Loucy (cell line): ENCODE measurements around the gene THEM4.

Experiments used
- H2AFZ ChIP-seq: fragments of 200-600 bp; sonication (generic); 2 replicates; pipeline ENCODE4 v1.6.0; 2016; ENCODE audit warnings: antibody characterized with exemption, mild to moderate bottlenecking, low read length, moderate library complexity
- H3F3A ChIP-seq: fragments of 200-600 bp; 2 replicates; pipeline ENCODE4 v1.6.0; 2016; ENCODE audit warnings: antibody characterized with exemption, low read depth, mild to moderate bottlenecking
- H3K27me3 ChIP-seq: fragments of 200-600 bp; sonication (generic); 2 replicates; pipeline ENCODE4 v1.6.1; 2014; ENCODE audit warnings: low read length, mild to moderate bottlenecking; ENCODE audit not compliant: insufficient read depth, poor library complexity, severe bottlenecking
- H3K36me3 ChIP-seq: fragments of 200-600 bp; sonication (generic); 2 replicates; pipeline ENCODE4 v1.6.1; 2016; ENCODE audit warnings: low read length; ENCODE audit not compliant: insufficient read depth
- H3K4me1 ChIP-seq: fragments of 200-600 bp; sonication (generic); 2 replicates; pipeline ENCODE4 v1.5.1; 2014; ENCODE audit warnings: low read length, mild to moderate bottlenecking; ENCODE audit not compliant: insufficient read depth, poor library complexity, severe bottlenecking
- H3K4me2 ChIP-seq: fragments of 200-600 bp; sonication (generic); 2 replicates; pipeline ENCODE4 v1.6.0; 2014; ENCODE audit warnings: antibody characterized with exemption, low read length, low read depth, mild to moderate bottlenecking; ENCODE audit not compliant: poor library complexity, severe bottlenecking
- H3K4me3 ChIP-seq: fragments of 200-600 bp; sonication (generic); 2 replicates; pipeline ENCODE4 v1.5.1; 2014; ENCODE audit warnings: low read length, mild to moderate bottlenecking, mixed read lengths; ENCODE audit not compliant: poor library complexity, severe bottlenecking
- H3K79me2 ChIP-seq: fragments of 200-600 bp; sonication (generic); 2 replicates; pipeline ENCODE4 v1.6.1; 2014; ENCODE audit warnings: low read length; ENCODE audit not compliant: insufficient read depth
- H3K9ac ChIP-seq: fragments of 200-600 bp; sonication (generic); 2 replicates; pipeline ENCODE4 v1.6.0; 2014; ENCODE audit warnings: mild to moderate bottlenecking, low read depth, low read length, moderate library complexity; ENCODE audit not compliant: poor library complexity, severe bottlenecking
- H3K9me2 ChIP-seq: fragments of 200-600 bp; sonication (generic); replicated peaks from 2 replicates; pipeline ENCODE4 v1.6.1; 2016; ENCODE audit warnings: low read depth, low read length, mixed read lengths
- H3K9me3 ChIP-seq: fragments of 200-600 bp; sonication (generic); 2 replicates; pipeline ENCODE4 v1.6.1; 2014; ENCODE audit warnings: mild to moderate bottlenecking, antibody characterized with exemption, low read length, low read depth; ENCODE audit not compliant: insufficient read depth
- H4K20me1 ChIP-seq: fragments of 200-600 bp; sonication (generic); 2 replicates; pipeline ENCODE4 v1.6.0; 2014; ENCODE audit warnings: antibody characterized with exemption, low read length, mild to moderate bottlenecking; ENCODE audit not compliant: insufficient read depth, poor library complexity, severe bottlenecking
- EZH2phosphoT487 ChIP-seq: fragments of 200-600 bp; IDR thresholded peaks from 2 replicates; pipeline ENCODE4 v1.6.1; 2018; ENCODE audit warnings: antibody characterized with exemption, mild to moderate bottlenecking, moderate library complexity, borderline replicate concordance
- TF ChIP-seq, protein P1 (sequence below): fragments of 200-600 bp; sonication (generic); conservative IDR thresholded peaks from 2 replicates; pipeline ENCODE4 v1.5.1; 2014; ENCODE audit warnings: mild to moderate bottlenecking, antibody characterized with exemption, low read length

THEM4 gene

DNA sequence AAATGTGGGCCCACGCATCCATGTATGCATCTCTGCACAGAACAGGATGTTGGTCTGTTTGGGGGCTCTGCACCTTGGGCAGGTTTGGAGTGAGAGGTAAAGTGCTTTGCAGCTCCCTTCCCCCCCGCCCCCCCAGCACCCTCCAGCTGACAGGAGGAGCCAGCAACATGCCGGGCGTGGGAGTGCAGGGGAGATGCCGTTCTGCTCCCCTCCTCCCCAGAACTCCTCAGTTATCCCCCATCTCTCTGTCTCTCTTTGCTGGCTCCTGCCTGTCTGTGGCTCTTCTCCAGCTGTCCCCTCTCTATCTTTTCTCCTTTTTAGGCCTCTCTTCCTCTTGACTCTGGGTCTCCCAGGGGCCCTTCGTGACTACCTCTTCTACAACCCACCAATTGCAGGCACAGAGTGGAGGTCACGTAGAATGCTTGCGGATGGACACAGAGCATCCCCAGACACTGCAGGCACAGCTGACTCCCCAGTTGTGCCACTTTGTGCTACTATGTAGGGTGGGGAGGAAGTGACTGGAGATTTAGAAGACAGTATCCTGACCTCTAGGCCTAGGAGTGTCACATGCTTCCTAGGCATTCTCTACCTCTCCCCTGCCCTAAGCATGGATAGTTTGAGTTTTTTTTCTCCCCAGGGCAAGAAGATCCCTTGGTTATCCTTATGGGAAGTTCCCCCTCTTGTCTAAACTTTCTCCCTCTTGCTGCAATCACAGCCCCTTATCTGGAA, 76.0 kb downstream of the THEM4 start:
- no peaks in the 10 kb centered on the region for H3K79me2 ChIP-seq
- no peaks in the 10 kb centered on the region for H3K9me2 ChIP-seq
- no peaks in the 10 kb centered on the region for H3K27me3 ChIP-seq
- H3K36me3 ChIP-seq, result no peaks in the 10 kb centered on the region
- H3K9me3 ChIP-seq, result no peaks in the 10 kb centered on the region
- peaks cover 51% of the 10 kb centered on the region for H3K4me1 ChIP-seq
- H4K20me1 ChIP-seq, result no peaks in the 10 kb centered on the region
- H3K4me3 ChIP-seq, result no peak overlapping the region
- H3K4me2 ChIP-seq, result no peak overlapping the region
- peaks cover 9% of the 10 kb centered on the region; the same call in 1 of the 2 replicates for H3F3A ChIP-seq
- TF ChIP-seq, protein P1, sequence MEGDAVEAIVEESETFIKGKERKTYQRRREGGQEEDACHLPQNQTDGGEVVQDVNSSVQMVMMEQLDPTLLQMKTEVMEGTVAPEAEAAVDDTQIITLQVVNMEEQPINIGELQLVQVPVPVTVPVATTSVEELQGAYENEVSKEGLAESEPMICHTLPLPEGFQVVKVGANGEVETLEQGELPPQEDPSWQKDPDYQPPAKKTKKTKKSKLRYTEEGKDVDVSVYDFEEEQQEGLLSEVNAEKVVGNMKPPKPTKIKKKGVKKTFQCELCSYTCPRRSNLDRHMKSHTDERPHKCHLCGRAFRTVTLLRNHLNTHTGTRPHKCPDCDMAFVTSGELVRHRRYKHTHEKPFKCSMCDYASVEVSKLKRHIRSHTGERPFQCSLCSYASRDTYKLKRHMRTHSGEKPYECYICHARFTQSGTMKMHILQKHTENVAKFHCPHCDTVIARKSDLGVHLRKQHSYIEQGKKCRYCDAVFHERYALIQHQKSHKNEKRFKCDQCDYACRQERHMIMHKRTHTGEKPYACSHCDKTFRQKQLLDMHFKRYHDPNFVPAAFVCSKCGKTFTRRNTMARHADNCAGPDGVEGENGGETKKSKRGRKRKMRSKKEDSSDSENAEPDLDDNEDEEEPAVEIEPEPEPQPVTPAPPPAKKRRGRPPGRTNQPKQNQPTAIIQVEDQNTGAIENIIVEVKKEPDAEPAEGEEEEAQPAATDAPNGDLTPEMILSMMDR, result no peak
- no peak for TF ChIP-seq EZH2phosphoT487
- no peak overlapping the region for H3K9ac ChIP-seq
- no peak overlapping the region for H2AFZ ChIP-seq

DNA sequence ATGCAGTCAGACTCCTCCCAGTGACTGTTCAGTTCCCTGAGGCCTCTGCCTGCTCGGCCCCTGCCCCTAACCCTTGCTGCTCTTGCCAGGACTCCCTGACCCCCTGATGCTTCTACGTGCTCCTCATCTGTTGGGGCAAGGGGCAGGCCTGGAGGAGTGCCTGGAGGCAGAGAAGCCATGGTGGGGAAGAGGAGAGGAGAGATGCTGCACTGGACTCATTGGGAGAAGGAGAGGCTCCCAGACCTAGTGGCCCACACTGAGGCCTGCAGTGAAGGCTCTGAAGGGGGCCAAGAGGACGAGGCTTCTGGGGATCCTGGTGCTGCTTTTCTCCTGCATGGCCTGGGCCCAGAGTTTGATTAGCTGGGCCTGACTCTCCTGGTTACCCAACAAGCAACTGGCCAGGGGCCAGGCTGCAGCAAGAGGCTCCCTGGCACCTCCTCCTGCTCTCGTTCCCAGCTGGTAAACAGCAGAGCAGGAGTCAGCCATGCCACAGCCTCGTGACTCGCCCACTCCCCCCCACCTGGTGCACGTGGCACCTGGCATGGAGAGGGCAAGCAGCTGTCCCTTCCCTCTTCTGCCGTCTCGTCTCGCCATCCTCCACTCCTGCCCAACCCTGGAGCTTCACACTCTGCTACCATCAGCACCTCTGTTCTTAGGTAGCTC, 76.9 kb downstream of the THEM4 start:
- Histone ChIP-seq H3F3A (peaks cover 9% of the 10 kb centered on the region; the same call in 1 of the 2 replicates), H3K79me2 (no peaks in the 10 kb centered on the region), H3K4me3 (no peak overlapping the region), H4K20me1 (no peaks in the 10 kb centered on the region), H3K4me1 (peaks cover 55% of the 10 kb centered on the region), H3K4me2 (no peak overlapping the region), H3K9me3 (no peaks in the 10 kb centered on the region), H3K9ac (no peak overlapping the region), H2AFZ (no peak overlapping the region), H3K36me3 (no peaks in the 10 kb centered on the region), H3K27me3 (no peaks in the 10 kb centered on the region), H3K9me2 (no peaks in the 10 kb centered on the region)
- TF ChIP-seq, protein P1, result no peak
- no peak for TF ChIP-seq EZH2phosphoT487

GRCh38 chr1:151831605-151832004, 77.7 kb downstream of the THEM4 start, which contains the start of gene RORC:
RORC (minus strand) TSS chr1:151831802; CDS start chr1:151831764, 38 bp downstream.
- peak within 1 kb of the TSS; percentile 21 for H3K4me3 ChIP-seq
- no peaks in the 10 kb centered on the region for H3K79me2 ChIP-seq
- peaks cover 53% of the 10 kb centered on the region for H3K4me1 ChIP-seq
- TF ChIP-seq, protein P1, result no peak
- no peak for TF ChIP-seq EZH2phosphoT487
- H3K9ac ChIP-seq, result peak within 1 kb of the TSS; percentile 70
- no peaks in the 10 kb centered on the region for H3K36me3 ChIP-seq
- peak within 1 kb of the TSS; percentile 77 for H3K4me2 ChIP-seq
- H2AFZ ChIP-seq, result peak within 1 kb of the TSS; percentile 44; the same call in 1 of the 2 replicates
- no peaks in the 10 kb centered on the region for H3K9me3 ChIP-seq
- no peaks in the 10 kb centered on the region for H3K27me3 ChIP-seq
- H3K9me2 ChIP-seq, result no peaks in the 10 kb centered on the region
- H3F3A ChIP-seq, result peaks cover 9% of the 10 kb centered on the region; the same call in 1 of the 2 replicates
- no peaks in the 10 kb centered on the region for H4K20me1 ChIP-seq
